AG04450 (cell line): ENCODE results near the gene SOCS6. TPM values are rescaled to one million over a fixed set of nuclear protein-coding genes. Genes with fewer than 3 reads are reported as not detected.

ENCODE experiments used
- CTCF ChIA-PET: fragments of 300-600, 350-600 bp; formaldehyde crosslinking; extraction: SDS; loops from one replicate; lab custom pipeline; 2022; ENCODE audit warnings: antibody characterized with exemption, inconsistent platforms; lab: Charles Lee
- POLR2A ChIA-PET: fragments of 350-600 bp; formaldehyde crosslinking; extraction: SDS; loops from one replicate; lab custom pipeline; 2021; ENCODE audit warnings: antibody characterized with exemption, inconsistent platforms; lab: Yijun Ruan, JAX
- DNase-seq: peaks from one replicate; pipeline ENCODE4 v3.0.0-alpha.2; 2011; ENCODE audit warnings: low read depth, low spot score
- H3K27ac ChIP-seq: one replicate; pipeline ENCODE4 v1.5.1; 2012; ENCODE audit warnings: low read depth, low read length, control low read depth
- H3K27me3 ChIP-seq: one replicate; pipeline ENCODE4 v1.6.0; 2012; ENCODE audit warnings: low read length; ENCODE audit not compliant: control insufficient read depth, insufficient read depth
- H3K4me3 ChIP-seq: 2 replicates; pipeline ENCODE4 v1.5.1; 2011; ENCODE audit warnings: mild to moderate bottlenecking, low read depth, low read length, control low read depth
- H3K9me3 ChIP-seq: 2 replicates; pipeline ENCODE4 v1.5.1; 2012; ENCODE audit warnings: low read length; ENCODE audit not compliant: control insufficient read depth, insufficient read depth
- polyA plus RNA-seq: library from polyadenylated mRNA; depleted of rRNA; stranded (reverse); fragments of >200 nt; gene quantifications from 2 replicates; pipeline ENCODE4 v1.2.3, GENCODE V29; 2011
- TF ChIP-seq, protein P1 (sequence below): IDR thresholded peaks from 2 replicates; pipeline ENCODE4 v1.5.1; 2011; ENCODE audit warnings: low read depth, low read length, control low read depth, inconsistent platforms

SOCS6 gene
- polyA plus RNA-seq, 1 experiment = 26.7 TPM

DNA sequence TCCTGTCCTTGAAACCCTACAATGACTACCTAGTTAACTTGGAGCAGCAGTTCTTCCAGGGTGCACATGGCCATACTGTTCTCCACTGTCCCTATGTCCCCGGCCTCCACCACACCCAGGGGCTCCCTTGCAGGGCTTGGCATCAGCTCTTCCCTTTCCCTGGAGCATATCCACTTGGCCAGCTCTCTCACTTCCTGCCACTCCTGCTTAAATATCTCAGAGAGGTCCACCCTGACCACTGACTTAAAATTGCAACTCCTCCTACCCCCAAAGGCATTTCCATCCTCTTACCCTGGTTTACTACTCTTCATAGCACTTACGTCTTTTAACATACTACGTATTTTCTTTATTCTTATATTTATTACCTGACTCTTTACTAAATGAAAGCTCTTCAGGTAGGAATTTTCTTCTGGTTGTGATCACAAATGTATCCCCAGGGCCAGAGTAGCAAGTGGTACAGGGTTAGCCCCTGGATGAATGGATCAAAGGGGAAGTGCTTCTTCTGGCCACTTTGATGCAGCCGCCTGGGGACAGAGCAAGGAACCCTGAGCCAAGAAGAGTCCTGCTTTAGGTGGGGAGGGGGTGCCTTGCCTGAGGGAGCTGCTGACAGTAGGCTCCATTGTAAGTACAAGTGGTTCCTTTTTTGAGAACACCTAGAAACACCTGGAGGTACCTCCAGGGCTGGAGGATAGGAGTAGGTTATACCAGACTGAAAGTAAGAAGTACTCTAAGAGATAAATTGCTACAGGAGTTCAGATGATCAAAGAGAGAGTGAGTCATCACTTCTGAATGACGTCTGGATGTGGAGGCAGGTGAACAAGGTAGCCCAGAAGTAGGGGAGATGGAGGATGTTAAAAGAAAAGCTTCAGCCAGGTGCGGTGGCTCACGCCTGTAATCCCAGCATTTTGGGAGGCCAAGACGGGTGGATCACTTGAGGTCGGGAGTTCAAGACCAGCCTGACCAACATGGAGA lies 82.2 kb downstream of the SOCS6 start:
- DNase-seq = no peak
- POLR2A ChIA-PET = no interaction called here
- CTCF ChIA-PET = interaction anchor here (0.6 kb wide), 2 partner anchors 62 to 80 kb away, joined by 3 to 6 read pairs; no protein-coding TSS in a partner anchor
- Histone ChIP-seq H3K27me3 (no peaks in the 10 kb centered on the region), H3K9me3 (no peaks in the 10 kb centered on the region), H3K27ac (no peak overlapping the region), H3K4me3 (no peak overlapping the region)
- TF ChIP-seq, protein P1, sequence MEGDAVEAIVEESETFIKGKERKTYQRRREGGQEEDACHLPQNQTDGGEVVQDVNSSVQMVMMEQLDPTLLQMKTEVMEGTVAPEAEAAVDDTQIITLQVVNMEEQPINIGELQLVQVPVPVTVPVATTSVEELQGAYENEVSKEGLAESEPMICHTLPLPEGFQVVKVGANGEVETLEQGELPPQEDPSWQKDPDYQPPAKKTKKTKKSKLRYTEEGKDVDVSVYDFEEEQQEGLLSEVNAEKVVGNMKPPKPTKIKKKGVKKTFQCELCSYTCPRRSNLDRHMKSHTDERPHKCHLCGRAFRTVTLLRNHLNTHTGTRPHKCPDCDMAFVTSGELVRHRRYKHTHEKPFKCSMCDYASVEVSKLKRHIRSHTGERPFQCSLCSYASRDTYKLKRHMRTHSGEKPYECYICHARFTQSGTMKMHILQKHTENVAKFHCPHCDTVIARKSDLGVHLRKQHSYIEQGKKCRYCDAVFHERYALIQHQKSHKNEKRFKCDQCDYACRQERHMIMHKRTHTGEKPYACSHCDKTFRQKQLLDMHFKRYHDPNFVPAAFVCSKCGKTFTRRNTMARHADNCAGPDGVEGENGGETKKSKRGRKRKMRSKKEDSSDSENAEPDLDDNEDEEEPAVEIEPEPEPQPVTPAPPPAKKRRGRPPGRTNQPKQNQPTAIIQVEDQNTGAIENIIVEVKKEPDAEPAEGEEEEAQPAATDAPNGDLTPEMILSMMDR = no peak

DNA sequence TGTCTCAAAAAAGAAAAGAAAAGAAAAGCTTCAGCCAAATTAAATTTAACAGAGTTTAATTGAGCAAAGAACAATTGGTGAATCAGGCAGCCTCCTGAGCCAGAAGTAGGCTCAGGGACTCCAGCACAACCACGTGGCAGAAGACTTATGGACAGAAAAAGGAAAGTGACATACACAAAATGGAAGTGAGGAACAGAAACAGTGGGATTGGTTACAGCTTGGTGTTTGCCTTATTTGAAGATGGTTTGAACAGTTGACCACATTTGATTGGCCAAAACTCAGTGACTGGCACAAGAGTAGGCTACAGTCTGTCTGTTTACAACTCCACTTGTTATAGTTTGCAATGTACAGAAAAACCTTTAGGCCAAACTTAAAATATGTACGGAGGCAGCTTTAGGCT lies 83.1 kb downstream of the SOCS6 start:
- Histone ChIP-seq H3K27ac (no peak overlapping the region), H3K27me3 (no peaks in the 10 kb centered on the region), H3K9me3 (no peaks in the 10 kb centered on the region), H3K4me3 (no peak overlapping the region)
- TF ChIP-seq, protein P1 = no peak
- ChIA-PET CTCF (no interaction called here), POLR2A (interaction anchor here (1.4 kb wide), 1 partner anchor 14 kb away, joined by 5 read pairs; no protein-coding TSS in a partner anchor)
- DNase-seq = no peak

DNA sequence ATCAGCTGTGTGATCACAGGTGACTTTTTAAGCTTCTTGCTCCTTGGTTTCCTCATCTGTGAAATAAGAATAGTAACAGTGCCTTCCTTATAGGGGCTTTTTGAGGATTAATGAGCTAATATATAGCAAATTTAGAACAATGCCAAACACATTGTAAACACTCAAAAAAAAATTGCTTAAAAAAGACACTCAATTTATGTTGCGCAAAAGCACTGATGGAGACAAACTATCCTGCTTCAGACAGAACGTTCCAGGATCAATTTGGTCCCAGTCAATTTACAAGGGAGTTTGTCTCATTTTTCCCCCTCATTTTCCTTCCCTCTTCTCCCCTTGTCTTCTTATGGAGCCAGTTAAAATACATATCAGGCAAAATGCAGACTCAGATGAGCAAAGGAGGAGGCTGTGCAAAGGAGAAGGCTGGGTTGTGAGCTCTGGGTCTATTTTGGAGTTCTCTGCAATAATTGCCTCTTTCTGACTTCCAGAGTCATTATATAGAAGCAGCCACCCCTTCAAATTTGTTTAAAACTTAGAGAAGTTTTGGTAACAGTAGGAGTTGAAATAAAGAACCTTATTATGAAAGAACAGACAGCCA lies 83.7 kb downstream of the SOCS6 start:
- Histone ChIP-seq H3K27me3 (no peaks in the 10 kb centered on the region), H3K9me3 (no peaks in the 10 kb centered on the region), H3K27ac (peak overlapping the region; percentile 49), H3K4me3 (no peak overlapping the region; the same call in 1 of the 2 replicates)
- CTCF ChIA-PET = interaction anchor here (1.3 kb wide), 1 partner anchor 20 kb away, joined by 3 read pairs; no protein-coding TSS in a partner anchor
- DNase-seq = no peak
- TF ChIP-seq, protein P1 = no peak
- POLR2A ChIA-PET = interaction anchor here (1.4 kb wide), 1 partner anchor 15 kb away, joined by 5 read pairs; no protein-coding TSS in a partner anchor

DNA sequence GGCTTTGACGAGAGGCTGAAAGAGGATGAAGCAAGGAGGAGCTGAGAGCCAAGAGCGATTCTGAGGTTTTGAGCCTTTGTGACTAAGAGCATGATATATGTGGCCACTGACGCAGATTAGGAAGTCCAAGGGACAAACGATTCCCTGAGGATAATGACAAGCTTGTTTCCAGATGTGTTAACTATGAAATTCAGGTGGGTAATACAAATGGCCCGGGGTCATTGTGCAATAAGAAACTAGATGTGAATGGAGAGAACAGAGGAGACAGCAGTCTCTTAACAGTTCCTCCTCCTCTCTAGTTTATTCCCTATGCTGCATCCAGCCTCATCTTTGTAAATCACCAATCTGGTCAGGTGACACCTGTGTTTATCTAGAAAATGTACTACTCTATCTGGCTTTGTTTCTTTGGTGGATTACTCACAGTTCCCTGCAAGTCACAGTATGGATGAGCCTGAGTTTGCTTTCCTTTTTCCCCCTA lies 84.2 kb downstream of the SOCS6 start:
- peak overlapping the region; percentile 23; the same call in 1 of the 2 replicates for H3K4me3 ChIP-seq
- TF ChIP-seq, protein P1 = no peak
- ChIA-PET CTCF (interaction anchor here (1.3 kb wide), 1 partner anchor 20 kb away, joined by 3 read pairs; no protein-coding TSS in a partner anchor), POLR2A (interaction anchor here (0.6 to 1.4 kb wide), 2 partner anchors 16 to 48 kb away, joined by 3 to 5 read pairs; no protein-coding TSS in a partner anchor)
- peak overlapping the region; percentile 49 for H3K27ac ChIP-seq
- no peaks in the 10 kb centered on the region for H3K9me3 ChIP-seq
- peak; percentile 43 for DNase-seq
- no peaks in the 10 kb centered on the region for H3K27me3 ChIP-seq
